ENCODE results near the gene CHRNB4. TPM values are rescaled to one million over a fixed set of nuclear protein-coding genes. Genes with fewer than 3 reads are reported as not detected.

Gene CHRNB4
- total and polyA plus RNA-seq, 2 of the 8 experiments (the other 6 are each of a cell fraction or from before 2014, with no cell fraction given): 2.4 to 4.5 TPM

DNA sequence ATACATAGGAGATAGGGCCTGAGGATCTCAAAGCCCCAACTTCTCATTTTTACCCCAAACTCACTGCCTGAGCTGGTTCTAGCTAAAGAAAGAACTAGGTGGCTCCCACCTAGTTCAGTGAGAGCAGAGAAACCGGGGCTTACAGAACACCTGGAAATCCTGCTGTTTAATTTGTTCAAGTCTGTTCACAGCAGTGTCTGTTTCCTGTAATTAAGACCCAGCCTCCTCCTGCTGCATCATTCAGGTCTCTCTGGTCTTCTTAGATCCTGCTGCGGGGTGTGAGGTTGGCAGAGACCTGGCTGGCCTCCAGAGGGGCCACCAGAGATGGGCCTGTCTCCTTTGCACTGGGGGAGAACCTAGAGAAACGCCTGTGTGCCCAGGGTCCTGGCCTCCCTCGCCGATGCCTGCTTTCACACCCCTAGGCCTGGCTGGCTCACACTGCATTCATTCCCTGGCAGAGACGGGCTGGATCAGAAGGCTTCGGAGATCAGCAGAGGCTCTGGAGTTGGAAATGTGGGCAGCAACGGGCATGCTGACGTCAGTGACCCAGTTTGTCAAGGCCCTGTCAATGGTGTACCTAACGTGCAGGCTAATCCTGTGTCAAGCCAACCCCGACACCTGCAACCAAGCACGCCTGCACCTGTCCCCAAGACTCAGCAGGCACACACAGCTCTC lies 15.3 kb downstream of the CHRNB4 start:
- ChIA-PET POLR2A (ENCODE audit: partially characterized antibody) (no interaction called here), CTCF (ENCODE audit: partially characterized antibody) (interaction anchor here (0.6 to 6.1 kb wide), 7 partner anchors 12 to 114 kb away, joined by 3 to 49 read pairs (median 4); no protein-coding TSS in a partner anchor)
- Histone ChIP-seq H4K5ac (ENCODE audit: insufficient read length, low read depth, low read length) (no peak overlapping the region), H4K91ac (replicated peaks; ENCODE audit: insufficient read length, low read length) (no peak overlapping the region), H3K4me1 (replicated peaks in 1 of 4; ENCODE audit: control insufficient read depth in 3 of 4, insufficient read depth in 4 of 4, low read length in 3 of 4) (peaks cover 0 to 3% (median 0%) of the 10 kb centered on the region in 4 experiments; a peak in 1 of 7 replicates), H4K20me1 (replicated peaks in 1 of 2; ENCODE audit: control insufficient read depth in 1 of 2, insufficient read depth in 2 of 2, low read length in 2 of 2) (no peaks in the 10 kb centered on the region), H2AFZ (ENCODE audit: low read length) (no peak overlapping the region), H2BK20ac (ENCODE audit: low read length) (no peak overlapping the region), H3K36me3 (ENCODE audit: control insufficient read depth in 2 of 4, insufficient read depth in 4 of 4, low read length in 3 of 4) (peaks cover 0 to 3% (median 0%) of the 10 kb centered on the region in 4 experiments; a peak in 1 of 8 replicates), H3K9ac (replicated peaks in 1 of 4; ENCODE audit: extremely low read depth in 1 of 4, low read depth in 3 of 4, low read length in 3 of 4) (no peak overlapping the region), H3K14ac (ENCODE audit: insufficient read length) (no peak overlapping the region), H3K9me3 (ENCODE audit: insufficient read depth in 2 of 2, low read depth in 1 of 2, low read length in 1 of 2) (no peaks in the 10 kb centered on the region), H3K4me2 (ENCODE audit: insufficient read depth in 1 of 2, low read depth in 2 of 2, low read length in 2 of 2) (no peak overlapping the region), H2AK5ac (ENCODE audit: low read depth, low read length) (no peak overlapping the region), H3K4ac (replicated peaks; ENCODE audit: insufficient read length, low read depth, low read length) (no peak overlapping the region), H3K79me2 (ENCODE audit: control insufficient read depth in 1 of 2, insufficient read depth in 2 of 2, low read length in 2 of 2) (no peaks in the 10 kb centered on the region), H3K4me3 (ENCODE audit: extremely low read depth in 1 of 4, insufficient read depth in 2 of 4, low read depth in 3 of 4, low read length in 4 of 4) (no peak overlapping the region), H2BK5ac (ENCODE audit: low read depth, low read length) (no peak overlapping the region), H2BK15ac (ENCODE audit: low read length) (no peak overlapping the region), H3K27me3 (replicated peaks in 1 of 4; ENCODE audit: control insufficient read depth in 3 of 4, extremely low read depth in 1 of 4, insufficient read depth in 3 of 4, low read length in 3 of 4) (peaks cover 4 to 17% (median 15%) of the 10 kb centered on the region in 4 experiments), H2BK120ac (replicated peaks; ENCODE audit: low read depth, low read length) (no peak overlapping the region), H4K8ac (ENCODE audit: extremely low read depth, insufficient read depth, low read length) (no peak overlapping the region), H3K27ac (ENCODE audit: low read depth, low read length) (no peak overlapping the region), H3K23ac (ENCODE audit: insufficient read length) (no peak overlapping the region), H3K23me2 (ENCODE audit: low read depth, low read length) (peaks cover 3% of the 10 kb centered on the region; the same call in 1 of the 2 replicates), H3K79me1 (ENCODE audit: low read depth, low read length) (peaks cover 2% of the 10 kb centered on the region; the same call in 1 of the 2 replicates), H3K56ac (replicated peaks; ENCODE audit: insufficient read length, low read depth, low read length) (no peak overlapping the region), H3K18ac (ENCODE audit: extremely low read depth, low read length) (no peak overlapping the region), H2BK12ac (ENCODE audit: low read depth, low read length) (no peak overlapping the region)
- FAIRE-seq (no peak), DNase-seq (ENCODE audit: low read depth in 1 of 2, low spot score in 2 of 2) (no peak)
- WGBS, 2 experiments (ENCODE audit: extremely low coverage in 1 of 2, insufficient coverage in 1 of 2, insufficient read length in 1 of 2, insufficient replicate concordance in 2 of 2, low coverage in 1 of 2, low lambda C conversion rate in 2 of 2, missing lambda C conversion rate in 1 of 2): 95% methylated on average over 12 of the region's 12 CpGs; no CpG with 5 or more reads in 1 of the 2 experiments
- no peak for TF ChIP-seq CEBPB (IDR thresholded peaks at IDR 0.05; ENCODE audit: low read depth, low read length)
- TF ChIP-seq SP2 (IDR thresholded peaks at IDR 0.05; ENCODE audit: low read length): no peak
- no peak for TF ChIP-seq POLR2A (IDR thresholded peaks at IDR 0.05; ENCODE audit: control extremely low read depth in 1 of 2, low read depth in 2 of 2, low read length in 2 of 2)
- TF ChIP-seq CREB1 (IDR thresholded peaks at IDR 0.05): no peak
- TF ChIP-seq TAF7 (optimal IDR thresholded peaks at IDR 0.05; ENCODE audit: borderline replicate concordance, low read depth, low read length): no peak
- TF ChIP-seq CHD2 (IDR thresholded peaks at IDR 0.05; ENCODE audit: low read length): no peak
- no peak for TF ChIP-seq NANOG (IDR thresholded peaks at IDR 0.05; ENCODE audit: insufficient read depth, low read depth, low read length, poor library complexity, severe bottlenecking)
- no peak for TF ChIP-seq EGR1 (IDR thresholded peaks at IDR 0.05; ENCODE audit: borderline replicate concordance, low read depth, low read length)
